NCI-H1105 (cell line): ENCODE data around the gene SYT17.
A peak's percentile ranks its signal among the peaks of the same experiment; 100 is the strongest.

Experiments
- DNase-seq: peaks from one replicate; lab custom pipeline; 2025; lab: John Stamatoyannopoulos, UW

SYT17 gene

DNA sequence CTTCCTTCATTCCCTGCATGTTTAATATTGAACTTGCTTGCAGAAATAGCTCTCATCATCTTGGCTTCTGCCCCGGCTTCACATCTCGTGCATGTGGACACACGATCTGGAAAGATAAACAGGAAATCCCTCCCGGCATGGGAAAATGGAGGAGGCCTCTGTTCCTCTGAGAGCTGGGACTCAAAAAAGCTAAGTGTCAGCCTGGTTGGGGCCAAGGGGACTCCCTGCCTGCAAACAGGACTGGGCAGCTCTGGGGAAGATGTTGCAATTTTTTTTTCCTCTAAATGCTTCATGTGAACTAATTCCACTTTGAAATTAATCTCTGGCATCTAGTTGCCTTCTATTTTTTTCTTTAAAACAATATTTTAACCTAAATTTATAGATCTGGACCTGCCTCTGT lies 29.4 kb upstream of the SYT17 start:
- DNase-seq: no peak

DNA sequence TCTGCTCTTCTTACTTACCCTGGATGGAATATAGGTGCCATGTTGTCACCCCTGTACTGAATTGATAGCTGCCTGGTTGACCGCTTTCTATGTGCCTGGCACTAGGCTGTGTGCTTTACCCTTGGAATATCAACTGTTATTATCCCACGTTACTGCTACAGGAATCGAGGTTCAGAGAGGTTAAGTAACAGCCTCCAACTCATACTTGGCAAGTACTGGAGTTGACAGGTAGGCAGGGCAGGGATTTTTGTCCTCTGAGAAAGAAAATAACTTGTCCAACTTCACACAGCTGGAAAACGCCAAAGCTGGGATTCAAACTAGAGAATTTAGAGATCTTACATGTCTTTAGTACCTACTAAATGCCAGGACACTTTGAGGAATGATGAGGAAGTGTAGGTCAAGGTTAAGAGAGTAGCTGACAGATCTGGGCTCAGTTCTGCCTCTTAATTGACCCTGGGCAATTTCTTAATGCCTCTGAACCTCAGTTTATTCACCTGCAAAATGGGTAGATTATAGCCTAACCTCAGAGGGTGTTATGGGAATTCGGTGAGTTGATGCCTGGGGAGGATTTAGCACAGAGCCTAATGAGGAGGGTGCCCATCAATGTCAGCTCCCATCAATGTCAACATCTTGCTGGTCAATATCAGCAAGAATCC lies 28.5 kb upstream of the SYT17 start:
- DNase-seq: no peak

DNA sequence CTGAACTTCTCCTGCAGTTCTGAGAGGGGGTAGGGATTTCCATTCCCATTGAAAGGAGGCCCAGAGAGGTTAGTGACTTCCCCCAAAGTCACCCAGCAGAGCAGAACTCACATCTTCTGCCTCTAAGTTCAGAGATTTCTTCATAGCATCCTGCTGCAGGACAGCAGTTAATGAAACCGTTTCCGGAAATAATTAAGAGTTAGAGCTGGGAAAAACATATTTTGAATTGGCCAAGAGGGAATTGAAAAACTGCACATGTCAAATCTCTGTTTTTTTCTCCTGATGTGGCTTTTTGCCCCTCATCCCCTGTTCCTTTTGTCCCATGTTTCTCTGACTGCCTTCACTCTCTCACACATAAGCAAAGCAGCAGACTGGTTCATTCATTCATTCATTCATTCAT lies 27.6 kb upstream of the SYT17 start:
- no peak for DNase-seq

DNA sequence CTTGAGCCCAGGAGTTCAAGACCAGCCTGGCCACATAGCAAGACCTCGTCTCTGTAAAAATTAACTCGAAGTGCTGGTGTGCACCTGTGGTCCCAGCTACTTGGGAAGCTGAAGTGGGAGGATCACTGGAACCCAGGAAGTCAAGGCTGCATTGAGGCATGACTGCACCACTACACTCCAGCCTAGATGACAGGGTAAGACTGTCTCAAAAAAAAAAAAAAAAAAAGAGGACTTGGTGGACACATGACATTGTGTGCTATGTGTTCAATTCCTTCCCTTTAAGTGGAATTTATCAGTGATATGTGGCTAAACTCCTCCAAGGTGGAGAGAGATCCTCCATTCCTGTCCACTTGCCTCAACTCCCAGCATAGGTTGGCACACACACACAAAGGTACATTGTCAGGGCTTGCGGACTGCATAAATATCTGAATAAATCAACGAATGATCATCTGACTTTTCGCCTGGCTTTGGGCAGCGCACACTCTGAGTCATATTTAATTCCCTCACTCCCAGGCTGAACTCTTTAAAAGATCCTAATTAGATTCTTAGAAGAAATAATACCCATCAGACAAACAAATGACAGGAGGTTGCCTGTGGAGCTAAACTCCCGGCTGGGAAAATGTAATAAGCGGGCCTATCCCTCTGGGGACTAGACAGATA lies 25.0 kb upstream of the SYT17 start:
- no peak for DNase-seq

DNA sequence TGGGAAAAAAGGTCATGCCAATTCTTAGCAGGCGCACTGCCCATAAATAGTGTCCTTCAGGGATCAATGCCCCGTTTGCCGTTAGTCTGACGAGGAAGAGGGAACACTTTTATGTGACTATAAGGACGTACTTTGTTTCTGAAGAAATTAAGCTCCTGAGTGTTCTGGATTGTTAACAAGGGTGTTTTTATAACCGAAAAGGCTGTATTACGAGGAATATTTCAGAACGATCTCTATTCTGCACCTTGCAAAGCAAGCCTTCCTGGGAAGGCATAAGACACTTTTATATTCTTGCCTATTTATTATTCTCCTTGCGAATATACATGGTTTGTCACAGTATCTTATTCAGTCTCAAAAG lies 24.5 kb upstream of the SYT17 start:
- no peak for DNase-seq

DNA sequence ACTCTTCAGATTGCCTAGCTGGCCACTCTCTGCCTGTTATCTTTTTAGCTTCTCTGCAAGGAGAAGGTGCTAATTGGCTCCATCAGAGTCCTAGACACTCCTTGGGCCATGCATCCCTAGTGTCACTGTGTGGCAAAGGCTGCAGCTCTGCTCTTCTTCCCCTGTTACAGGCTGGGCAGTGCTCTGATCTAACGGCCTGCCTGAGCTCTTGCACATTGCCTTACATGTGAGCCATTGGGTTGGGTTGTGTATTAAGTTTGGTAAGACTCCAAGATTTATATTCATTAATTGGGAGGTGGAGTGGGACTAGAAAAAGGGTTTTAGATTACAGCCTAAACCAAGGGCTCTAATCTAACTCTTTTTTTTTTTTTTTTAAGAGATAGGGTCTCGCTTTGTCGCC lies 23.0 kb upstream of the SYT17 start:
- DNase-seq: no peak

DNA sequence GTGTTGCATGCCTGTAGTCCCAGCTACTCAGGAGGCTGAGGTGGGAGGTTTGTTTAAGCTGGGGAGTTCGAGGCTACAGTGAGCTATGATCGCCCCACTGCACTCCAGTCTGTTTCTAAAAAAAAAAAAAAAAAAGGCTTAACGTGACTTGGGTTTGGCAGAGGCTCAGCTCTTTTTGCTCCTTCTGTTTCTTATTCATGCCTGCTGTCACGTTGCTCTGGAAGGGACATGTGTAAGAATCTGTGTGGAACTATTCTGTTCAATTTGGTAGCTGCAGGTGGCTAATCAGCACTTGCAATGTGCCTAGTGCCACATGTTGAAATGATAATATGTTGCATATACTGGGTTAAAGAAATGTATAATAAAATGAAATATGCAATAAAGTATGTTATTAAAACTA lies 20.9 kb upstream of the SYT17 start:
- no peak for DNase-seq

DNA sequence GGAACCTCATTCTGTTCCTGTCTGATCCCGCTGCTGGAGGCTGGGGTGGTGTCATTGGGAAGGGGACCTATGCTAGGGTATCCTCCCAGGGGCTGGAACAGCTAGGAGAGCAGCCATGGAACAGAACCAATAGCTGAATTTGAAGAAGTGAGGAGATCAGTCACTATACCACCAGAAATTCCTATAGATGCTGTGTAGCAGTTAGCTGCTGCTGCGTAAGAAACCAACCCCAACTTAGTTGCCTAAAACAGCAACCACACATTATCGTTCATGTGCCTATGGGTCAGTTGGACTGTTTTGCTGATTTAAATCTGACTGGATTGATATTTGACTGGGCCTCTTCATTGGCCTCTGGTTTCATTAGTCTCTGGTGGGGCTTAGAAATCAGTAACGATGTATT lies 20.4 kb upstream of the SYT17 start:
- no peak for DNase-seq

DNA sequence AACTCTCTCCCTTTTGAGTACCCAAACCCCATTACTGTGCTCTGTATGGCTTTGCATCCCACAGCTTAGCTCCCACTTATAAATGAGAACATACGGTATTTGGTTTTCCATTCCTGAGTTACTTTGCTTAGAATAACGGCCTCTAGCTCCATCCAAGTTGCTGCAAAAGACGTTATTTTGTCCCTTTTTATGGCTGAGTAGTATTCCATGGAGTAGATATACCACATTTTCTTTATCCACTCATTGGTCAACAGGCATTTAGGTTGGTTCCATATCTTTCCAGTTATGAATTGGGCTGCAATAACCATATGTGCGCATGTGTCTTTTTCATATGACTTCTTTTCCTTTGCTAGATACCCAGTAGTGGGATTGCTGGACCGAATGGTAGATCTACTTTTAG lies 19.9 kb upstream of the SYT17 start:
- DNase-seq: no peak

DNA sequence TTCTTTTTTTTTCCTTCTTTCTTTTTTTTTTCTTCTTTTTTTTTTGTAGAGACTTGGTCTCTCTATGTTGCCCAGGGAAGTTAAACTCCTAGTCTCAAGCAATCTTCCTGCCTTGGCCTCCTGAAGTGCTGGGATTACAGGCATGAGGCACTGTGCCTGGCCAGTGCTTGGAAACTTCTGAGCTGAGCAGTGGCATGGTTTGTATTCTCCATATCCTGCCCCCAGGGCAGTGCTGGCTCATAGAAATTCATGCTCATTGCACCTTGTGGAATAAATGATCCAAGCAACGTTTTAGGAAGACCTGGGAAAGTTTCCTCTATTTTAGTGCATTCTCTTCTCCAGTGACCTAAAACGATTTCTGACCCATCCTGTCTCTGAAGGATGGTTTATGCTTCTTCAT lies 16.7 kb upstream of the SYT17 start:
- no peak for DNase-seq

DNA sequence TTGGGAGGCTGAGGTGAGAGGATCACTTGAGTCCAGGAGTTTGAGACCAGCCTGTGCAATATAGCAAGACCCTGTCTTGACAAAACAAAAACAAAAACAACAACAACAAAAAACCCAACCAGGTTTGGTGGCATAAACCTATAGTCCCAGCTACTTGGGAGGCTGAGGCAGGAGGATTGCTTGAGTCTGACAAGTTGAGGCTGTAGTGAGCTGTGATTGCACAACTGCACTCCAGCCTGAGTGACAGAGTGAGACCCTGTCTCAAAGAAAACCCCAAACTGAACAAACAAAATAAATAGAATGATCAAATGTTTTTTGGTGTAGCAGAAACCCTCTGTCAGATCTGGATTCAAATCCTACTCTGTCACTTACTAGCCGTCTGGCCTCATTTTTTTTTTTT lies 16.0 kb upstream of the SYT17 start:
- DNase-seq: no peak

DNA sequence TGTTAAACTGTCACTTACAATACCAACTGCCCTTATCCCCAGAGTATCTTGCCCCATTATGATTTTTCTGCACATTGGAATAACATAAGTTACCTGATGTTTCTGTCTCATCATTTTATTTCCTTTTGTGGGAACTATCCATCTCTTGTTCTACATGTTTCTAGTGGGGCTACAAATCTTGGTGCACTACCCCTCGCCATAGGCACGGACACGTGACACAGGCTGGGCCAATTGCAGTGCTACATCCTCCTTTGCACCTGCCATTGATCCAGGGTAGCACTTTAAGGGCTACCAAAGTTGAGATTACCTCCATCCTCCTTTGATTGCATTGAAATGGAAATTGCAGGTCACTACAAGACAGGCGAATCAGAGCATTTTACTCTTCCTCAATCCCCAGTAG lies 14.2 kb upstream of the SYT17 start:
- DNase-seq: no peak

DNA sequence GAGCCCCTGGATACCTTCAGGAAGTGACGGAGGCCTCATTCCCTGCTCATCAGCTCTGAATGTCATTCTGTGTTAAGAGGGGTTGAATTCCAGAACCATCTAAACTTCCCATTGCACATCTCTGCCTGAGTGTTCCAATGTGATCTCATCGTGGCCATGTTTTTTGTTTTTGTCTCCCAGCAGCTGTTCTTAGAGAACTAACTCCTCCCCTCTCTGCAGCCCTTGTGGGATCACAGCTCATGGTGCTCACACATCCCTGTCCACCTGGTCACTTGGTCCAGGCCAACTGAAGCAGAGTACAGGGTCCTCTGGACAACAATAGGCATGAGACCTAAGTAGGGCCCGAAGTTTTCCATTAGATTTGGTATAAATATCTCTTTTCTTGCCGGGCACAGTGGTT lies 6.0 kb upstream of the SYT17 start:
- DNase-seq: no peak

DNA sequence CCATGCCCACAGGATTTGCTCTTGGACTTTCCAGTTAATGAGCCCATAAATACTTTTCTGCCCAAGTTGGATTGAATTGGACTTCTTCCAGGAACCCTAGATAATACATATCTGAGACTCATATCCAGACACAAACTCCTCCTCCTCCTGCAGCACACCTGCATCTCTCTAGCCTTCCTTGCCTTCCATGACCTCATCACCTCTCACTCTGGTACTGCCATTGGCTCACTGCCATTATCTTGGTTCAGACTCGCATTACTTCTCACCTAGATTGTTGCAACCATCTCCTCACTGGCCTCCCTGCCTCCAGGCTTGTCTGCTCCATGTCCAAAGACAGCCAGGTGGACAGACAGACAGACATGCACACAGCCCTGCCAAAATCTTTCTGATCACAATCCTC lies 4.8 kb upstream of the SYT17 start:
- no peak for DNase-seq

DNA sequence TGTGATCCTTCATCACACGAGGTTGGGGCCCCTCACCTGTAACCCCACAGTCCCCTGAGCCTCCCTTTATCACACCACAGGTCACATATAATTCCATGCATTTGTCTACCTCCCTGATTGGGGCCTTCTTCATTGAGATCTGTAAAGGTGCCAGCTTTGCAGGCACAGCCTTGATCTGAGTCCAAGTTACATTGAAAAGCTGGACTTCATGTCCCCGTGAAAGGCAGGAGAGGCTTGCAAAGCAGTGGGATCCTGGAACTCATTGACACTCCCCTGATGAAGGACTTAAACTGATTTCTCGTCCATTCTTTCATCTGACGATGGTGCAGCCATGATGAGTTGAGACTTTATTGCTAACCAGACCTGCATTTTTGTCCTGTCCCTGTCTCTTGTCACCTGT lies 3.8 kb upstream of the SYT17 start:
- DNase-seq: no peak

DNA sequence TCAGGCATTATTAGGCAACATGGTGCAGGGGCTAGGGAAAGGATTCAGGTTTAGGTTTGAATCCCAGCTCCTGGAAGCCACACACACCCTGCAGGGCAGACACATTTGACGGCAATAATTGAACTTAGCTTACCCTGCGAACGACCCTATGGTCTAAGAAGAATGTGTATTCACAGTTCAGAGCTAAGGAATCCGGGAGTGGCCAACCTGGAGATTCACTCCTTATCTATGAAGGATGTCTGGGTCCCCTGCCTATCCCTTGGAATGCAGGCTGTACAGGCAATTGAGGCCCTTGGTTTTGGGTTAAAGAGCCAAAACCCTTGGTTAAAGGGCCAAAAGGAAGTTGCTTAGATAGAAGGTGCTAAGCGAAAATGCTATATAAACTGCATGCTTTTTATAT lies 2.9 kb upstream of the SYT17 start:
- no peak for DNase-seq

DNA sequence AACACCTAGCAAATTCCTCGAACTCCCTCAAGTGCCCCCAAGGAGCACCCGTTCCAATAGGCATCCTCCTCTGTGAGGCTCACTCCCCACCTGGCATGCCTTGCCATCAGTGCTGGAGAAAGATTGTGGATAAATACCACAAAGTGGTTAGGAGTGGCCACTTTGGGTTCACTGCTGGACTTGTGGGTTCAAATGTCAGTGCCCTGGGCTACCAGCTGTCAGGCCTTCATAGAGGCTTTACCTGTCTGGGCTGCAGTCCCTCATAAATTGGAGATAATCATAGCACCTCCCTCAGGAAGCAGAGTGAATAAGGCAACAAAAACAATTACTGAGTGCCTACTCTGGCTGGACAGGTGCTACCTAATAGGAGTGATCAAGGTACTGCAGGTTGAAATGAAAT lies 1.5 kb upstream of the SYT17 start:
- no peak for DNase-seq

DNA sequence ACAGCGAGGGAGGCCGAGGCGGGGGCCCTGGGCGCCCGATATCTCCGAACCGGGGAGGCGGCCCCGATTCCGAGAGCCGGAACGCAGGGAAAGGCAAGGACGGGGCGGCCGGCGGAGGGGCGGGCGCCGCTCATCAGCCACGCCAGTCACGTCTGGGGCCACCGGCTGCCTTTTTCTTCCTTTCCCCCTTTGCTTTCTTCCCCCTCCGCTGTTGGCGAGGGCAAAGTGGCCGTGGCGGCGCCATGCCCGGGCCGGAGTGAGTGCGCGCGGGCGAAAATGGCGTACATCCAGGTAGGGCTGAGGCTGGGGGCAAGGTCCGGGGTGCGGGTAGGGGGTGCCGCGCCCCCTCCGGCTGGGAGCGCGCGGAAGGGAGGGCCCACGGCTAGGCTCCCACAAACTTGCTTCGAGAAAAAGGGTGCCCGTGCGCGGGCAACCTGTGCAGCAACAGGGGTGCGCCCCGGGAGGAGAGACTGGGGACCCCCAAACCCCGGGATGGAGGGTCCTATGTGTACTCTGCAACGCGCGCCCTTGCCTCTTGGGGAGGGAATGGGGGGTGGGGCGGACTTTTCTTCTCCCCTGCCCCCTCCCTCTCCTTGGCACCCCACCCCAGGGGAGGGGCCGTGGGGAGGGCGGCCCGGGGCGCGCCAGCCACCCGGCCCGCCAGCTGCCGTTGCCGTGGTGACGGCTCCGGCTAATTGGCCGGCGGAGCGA lies 486 bp downstream of the SYT17 start:
- peak; percentile 64 for DNase-seq

DNA sequence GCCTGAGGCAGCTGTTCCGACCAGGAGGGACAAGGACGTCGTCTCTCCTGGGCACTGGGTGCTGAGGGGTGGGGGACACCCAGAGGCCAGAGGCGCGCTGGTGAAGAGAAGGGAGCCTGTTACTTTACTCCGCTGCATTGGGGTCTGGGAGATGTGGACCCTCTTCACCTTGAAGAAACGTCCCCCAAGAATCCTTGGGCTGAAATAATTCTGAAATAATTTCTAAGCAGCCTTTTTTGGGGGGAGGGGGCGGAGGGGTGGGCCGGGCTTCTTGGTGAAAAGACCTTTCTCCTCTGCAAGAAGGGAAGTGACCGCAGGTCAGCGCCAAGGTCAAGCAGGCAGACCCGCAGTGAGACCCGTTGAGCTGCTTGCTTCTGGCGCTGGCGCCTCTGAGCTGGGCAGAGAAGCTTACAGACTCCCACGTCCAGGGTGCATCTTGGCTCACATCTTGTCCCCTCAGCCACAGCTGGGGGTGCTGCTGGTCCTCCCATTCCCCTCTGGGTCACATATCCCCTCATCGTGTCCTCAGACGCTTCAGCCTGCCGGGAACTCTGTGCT lies 1.1 kb downstream of the SYT17 start:
- DNase-seq: no peak

DNA sequence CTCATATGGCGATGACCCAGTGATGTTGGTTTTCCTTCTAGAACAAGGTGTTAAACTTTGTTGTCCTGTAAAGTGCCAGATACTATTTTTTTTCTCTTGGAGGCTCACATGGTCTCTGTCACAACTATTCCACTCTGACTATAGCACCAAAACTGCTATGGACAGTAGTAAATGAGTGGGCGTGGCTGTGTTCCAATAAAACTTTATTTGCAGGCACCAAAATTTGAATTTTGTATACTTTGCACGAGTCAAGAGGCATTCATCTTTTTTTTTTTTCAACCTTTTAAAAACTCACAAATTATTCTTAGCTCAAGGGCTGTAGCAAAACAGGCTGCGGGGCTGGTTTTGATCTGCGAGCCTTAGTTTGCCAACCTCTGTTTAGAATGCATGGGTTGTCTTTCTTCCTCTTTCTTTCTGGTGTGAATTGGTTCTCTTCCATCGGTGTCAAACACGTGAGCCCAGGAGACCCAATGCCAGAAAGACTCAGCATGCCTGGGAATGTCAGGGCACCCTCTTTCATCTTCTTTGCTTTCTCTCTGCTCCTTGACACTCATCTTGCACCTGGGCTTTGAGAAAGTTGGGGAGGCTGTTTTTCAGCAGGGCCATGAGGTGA lies 2.1 kb downstream of the SYT17 start:
- no peak for DNase-seq

DNA sequence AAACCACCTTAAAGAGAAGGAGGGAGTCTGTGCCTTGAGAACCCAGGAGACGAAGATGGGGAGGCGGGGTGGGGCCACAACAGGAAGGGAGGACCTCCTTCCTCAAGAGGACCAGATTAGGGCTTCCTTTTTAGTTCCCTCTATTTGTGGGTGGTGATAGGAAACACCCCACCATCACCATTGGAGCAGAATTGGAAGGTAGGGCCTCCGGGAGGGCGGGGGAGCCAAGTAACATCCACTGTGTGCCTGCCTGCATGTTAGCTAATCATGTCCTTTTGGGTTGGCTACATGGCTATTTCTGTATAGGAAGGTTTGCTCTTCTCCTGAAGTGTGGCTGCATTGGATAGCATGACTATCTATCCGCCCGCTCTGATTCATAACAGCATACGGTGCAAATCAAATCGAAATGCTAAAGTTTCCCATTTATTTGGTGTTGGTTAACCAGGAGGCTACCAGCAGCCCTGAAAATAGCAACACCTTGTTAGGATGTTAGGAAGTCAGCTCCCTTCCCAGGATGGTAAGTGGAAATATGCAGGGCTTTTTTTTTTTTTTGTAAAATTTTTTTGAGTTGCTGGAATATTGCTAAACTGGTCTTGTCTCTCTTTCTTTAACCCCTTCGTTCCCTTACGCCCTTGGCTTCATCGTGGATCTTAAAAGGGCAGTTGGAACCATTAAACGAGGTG lies 4.2 kb downstream of the SYT17 start:
- DNase-seq: no peak

DNA sequence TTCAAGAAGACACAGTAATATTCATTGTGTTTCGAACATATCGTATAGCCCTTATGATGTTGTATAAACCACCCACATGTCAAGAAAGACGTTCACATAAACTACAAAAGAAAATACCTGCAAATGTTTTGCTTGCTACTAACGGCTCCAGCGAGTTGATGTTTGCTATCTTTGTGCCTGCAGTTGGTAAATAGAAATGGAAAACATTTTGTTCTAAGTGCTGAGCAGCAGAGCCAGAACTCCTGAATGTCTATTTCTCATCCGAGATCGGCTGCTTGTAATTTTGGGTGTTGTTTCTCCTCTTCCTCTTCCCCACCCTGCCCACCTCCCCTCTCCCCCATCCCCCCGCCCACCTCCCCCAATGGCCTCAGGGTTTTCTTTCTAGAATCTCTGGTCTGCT lies 5.0 kb downstream of the SYT17 start:
- no peak for DNase-seq
